CMK (cell line): ENCODE measurements around the gene CARMIL1.
"Not testable (repeated sequence)": the region's sequence is repeated elsewhere in the genome, so short reads cannot be mapped to it uniquely, and the experiment has no call there.

Experiments used
- DNase-seq: peaks from one replicate; pipeline ENCODE4 v3.0.0-alpha.2; 2010; ENCODE audit warnings: low read depth

CARMIL1 gene

DNA sequence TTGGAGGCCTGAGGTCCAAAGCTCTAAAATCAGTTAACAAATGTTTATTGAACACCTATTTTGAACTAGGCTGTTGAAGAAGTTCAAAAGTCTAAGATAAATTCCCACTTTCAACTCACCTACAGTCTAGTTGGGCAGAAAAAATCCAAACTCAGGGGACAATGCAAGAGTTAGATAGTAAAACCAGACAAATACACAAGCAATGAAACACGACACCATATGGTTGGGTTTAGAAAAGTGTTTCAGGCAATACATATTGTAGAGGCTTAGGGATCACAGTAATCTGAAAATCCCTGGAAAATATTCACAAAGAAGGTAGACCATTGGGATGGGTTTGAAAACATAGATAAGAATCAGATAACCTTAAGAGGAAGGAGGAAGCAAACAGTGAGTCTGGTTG is 1.3 kb upstream of the CARMIL1 start:
- no peak for DNase-seq

DNA sequence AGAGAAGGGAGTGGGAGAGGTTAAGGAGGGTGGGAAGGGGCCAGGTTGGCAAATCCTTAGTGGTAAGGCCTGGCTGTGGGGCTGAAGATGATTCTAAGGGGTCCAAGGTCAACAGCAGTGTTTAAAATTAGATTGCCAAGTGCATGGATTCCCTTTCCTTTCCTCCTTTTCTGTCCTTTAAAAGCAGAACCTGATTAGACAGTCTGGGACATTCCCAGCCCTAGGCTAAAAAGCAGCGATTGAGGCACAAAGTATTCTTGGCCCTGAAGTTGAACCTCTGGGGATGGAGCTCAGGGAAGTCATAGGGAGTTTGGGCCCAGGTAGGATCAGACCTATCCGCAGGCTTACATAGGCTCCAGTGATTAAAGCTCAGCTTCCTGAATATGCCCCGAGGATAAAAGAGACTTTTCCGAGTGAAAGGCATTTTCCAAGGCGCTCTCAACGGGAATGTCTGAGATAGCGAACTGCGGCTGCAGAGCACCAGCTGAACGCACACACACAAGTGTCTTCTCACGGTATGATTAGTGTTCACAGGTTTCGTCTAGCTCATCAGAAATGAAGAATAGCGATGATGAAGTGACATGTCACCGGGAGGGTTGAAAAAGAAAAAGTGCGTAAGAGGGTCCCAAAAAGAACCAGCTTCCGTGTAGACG is 787 bp upstream of the CARMIL1 start:
- DNase-seq: no peak

DNA sequence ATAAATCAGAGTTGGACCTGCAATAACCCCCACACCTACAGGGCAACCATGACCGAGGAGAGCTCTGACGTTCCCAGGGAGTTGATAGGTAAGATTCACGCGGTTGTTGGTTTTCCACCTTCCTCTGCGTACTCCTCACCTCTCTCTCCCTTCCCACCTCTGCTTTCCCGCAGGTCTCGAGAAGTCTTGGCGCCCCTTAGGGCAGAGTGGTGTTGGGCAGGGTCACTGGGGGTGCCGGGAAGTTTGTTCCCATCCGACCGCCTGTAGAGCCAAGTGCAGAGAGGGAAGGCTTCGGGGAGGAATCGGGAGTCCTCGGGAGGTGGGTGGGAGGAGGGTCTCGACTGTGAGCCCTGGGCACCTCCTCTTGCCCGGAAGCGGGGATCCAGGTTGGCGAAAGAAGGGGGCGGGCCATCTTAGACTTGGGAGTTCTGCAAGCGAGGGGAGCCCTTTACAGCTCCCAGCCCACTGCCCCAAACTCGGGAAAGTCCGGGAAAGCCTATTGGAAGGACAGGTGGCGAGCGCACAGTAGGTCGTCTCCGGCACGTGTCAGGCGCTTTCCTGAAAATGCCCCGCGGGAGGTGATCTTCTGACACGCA is 672 bp downstream of the CARMIL1 start:
- DNase-seq: no peak

DNA sequence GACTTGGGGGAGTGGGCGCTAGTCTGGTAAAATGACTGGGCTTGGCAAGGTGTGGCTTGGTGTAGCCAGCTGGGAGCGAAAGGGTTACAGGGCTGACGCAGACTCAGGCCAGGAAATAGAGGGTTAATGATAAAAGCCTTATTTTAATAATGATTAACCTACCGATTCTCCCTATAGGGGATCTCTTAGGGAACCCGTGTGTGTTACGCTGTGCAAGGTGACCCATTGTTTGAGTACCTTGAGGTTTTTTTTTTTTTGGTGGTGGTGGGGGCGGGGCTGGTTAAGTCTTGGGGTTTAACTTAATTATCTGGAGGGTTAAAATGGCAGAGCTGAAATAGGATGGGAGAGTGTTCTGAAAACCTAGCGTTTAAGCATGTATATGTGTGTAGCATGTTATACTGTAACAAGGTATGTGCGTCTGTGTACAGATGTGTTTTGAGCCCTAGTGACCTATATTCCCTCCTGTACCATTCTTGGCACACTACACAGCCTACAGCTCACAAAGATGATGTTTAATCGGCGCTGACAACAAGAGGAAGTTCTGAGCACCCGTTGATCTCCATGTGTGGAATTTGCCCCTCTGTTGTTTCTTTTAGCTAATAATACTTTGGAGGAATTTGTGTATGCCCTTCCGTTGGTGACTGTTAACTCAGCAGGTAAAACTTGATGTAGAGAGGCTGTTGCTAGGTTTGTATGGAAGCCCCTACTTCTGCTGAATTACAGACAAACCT is 1.3 kb downstream of the CARMIL1 start:
- no peak for DNase-seq

DNA sequence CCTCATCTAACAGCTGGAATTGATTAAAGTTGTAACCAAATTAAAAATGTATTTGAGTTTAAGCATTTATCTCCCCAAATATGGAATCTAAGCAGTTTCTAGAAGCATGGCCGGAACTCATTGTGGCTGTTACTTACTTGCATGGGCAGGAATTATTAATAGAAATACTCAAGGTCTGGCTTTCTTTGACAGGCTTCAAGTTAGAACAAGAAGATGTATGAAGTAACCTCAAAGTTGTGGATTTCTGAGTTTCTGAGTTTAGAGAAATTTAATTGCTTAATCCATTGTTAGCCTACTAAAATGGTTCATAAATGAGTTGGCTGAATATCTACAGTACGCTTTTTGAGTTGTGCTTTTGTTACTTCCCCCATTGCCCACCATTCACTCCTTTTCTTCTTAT is 7.7 kb downstream of the CARMIL1 start:
- no peak for DNase-seq

DNA sequence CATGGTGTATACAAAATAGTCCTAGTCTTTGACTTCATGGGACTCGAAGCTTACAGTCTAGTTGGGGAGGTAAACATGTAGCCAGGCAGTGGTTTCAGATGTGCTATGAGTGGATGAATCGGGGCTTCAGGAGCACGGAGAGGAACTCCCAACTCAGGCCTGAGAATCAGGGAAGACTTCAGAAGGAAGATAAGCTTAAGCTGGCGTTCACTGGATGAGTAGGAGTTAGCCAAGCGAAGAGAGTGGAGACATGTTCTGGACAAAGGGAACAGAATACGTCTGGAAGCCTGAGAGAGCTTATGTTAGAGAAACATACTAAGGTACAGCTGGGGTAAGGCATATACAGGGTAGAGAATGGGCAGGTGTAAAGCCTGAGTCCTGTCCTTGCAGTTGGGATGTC is 8.8 kb downstream of the CARMIL1 start:
- DNase-seq: no peak

DNA sequence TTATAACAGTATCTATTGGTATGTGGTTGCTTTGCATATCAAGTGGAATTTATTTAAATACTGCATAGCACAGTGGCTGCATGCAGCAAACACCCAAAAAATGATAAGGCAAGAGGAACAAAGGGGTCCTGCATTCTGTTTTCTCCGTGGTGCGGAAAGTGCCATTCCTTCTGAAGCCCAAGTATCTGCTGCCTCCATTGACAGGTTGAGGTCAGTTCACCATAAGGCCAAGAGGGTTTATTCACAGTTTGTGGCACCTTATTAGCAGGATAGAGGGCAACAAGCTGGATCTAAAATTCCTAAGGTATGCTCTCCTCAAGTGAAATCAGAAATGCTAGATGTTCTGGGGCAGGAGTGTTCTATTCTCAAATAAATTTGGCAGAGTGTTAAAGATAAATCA is 9.3 kb downstream of the CARMIL1 start:
- DNase-seq: no peak

DNA sequence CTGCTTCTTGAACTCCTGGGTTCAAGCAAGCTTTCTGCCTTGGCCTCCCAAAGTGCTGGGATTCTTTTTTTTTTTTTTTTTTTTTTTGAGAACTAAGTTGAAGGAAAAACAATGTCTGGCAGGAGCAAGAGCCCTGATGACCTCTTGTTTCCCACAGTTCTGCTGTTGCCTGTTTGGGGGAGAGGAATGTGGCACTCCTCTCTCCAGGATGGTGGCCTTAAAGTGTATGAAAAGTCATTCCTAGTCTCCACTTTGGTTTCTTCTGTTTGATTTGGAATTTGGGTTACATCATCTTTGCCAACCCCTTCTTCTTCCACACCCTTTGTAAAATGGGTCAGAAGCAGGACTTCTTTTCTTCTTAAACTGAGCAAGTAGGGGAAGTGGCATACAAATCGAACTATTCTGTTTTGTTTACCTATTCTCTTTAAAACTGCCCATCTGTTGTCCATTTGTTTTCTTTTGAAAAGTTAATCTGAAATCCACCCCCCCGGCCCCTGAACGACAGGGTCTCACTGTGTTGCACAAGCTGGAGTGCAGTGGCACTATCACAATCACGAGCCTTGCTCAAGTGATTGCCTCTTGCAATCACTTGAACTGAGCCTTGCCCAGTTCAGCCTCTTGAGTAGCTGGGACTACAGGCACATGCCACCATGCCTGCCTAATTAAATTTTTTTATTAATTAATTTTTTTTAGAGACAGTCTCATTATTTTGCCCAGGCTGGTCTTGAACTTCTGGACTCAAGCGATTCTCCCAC is 11.3 kb downstream of the CARMIL1 start:
- DNase-seq: no peak

DNA sequence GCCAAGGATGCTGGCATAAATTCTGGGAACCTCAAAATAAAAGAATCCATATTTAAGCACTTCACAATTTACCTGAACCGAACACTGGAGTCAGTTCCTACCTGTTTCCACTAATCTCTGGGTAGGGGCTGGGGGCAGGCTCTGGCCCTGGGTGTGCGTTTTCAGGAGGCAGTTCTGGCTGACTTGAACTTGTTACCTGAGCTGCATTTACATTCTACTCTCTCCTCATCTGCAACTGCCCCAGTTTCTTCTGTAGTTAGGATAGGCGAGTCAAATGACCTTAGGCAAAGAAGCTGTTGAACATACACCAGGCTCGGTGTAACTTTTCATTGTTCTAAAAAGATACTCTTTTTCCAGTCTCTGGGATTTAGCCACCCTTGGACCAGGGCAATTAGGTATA is 13.2 kb downstream of the CARMIL1 start:
- no peak for DNase-seq

DNA sequence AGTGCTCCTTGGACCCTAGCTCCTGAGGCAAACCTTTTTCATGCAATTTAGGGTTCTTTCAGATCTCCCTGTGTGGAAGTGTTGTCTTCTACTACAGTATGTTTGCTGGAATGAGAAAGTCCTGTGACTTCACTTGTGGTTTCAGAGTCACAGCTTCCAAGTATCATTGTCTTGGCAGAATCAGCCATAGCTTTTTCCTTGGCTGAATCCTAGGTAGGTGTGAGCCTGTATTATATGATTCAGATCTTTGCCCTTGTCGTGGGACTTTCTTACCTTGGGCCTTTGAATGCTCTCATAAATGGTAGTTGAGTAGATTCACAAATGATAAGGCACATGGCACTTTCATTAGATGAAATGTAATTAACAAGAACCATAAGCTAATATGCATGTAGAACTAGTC is 16.5 kb downstream of the CARMIL1 start:
- no peak for DNase-seq

DNA sequence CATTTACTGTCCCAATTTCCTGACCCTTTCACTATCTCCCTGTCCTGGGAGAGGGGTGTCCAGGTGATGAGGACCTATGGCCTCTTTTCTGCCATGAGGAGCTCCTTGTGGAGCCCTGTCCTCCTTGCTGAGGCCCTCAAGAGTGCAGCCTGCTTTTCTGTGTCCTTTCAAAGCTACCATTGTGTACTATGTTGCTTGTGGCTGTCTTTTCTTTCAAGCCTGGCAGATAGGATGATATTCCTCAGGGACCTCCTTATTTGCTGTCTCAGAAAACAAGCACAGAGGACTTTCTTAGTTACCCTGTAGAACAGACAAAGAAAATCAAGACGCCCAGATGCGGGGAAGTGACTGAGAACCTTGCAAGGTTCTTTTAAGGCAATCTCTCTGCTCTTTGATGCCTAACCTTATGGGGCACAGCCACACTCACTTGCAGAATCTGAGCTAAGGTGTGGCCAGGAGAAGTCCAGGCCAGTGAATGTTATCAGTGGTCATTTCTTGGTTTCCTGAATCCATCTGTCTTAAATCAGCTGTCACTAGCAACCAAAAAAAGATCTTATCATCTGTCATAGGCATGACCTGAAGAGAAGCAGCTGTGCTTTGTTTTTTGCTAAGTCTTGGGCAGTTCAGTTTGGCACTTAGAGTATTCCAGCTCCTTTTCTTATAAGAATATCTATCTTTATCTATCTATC is 17.2 kb downstream of the CARMIL1 start:
- no peak for DNase-seq

DNA sequence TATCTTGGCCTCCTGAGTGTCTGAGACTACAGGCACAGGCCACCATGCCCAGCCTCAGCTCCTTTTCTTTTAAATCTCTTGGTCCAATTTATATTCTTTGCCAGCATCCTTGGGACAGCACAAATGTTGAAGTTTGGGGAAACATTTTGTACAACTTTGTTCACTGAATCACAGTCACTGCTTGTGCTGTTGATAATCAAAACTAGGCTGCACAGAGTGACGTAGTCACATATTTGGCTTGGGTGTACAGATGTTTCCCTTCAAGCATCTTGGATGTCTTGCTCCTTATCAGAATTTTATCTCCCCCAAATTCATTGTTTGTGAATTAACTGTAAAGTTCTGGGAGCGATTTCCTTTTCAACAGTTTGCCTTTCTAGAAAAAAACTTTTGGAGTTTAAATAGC is 17.9 kb downstream of the CARMIL1 start:
- DNase-seq: no peak

DNA sequence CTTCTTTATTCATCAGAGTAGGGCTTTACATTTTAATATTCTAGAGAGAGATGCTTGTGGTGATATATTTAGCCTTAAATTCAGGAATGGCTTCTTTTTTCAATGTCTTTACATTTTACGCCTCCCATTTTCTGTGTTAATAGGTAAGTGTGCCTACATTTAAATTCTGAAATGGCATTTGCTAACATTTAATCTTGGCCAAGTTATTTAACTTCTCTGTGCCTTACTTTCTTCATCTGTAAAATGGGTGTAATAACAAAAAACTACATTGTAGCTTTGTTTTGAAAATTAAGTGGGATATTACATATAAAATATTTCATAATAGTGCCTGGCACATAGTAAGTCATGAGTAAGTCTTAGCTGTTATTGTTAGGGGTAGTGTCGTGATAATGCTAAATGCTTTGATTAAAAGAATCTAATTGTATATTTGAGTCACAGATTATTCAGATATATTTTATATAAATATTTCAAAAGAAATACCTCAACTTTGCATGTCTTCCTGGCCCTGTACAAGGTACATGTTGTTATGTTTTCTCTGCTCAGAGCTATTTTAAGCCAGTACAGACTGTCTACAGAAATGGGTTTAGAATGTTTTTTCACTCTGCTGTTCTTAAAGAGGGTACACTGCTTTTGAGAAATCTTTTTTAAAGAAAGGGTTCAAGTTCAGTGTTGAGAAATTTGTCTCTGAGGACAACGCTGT is 18.8 kb downstream of the CARMIL1 start:
- DNase-seq: no peak

DNA sequence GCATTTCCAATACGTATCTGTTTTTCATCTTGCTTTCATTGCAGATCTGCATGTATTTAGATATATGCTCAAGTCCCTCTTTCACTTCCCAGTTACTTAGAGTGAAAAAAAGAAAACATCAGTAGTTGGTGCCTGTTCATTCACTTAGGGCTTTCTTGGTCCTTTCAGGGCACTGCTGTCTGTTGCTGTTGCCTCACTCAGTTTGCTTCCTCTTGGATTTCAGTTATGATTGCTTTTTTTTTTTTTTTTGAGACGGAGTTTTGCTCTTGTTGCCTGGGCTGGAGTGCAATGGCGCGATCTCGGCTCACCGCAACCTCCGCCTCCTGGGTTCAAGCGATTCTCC is 19.3 kb downstream of the CARMIL1 start:
- DNase-seq: not testable (repeated sequence)

DNA sequence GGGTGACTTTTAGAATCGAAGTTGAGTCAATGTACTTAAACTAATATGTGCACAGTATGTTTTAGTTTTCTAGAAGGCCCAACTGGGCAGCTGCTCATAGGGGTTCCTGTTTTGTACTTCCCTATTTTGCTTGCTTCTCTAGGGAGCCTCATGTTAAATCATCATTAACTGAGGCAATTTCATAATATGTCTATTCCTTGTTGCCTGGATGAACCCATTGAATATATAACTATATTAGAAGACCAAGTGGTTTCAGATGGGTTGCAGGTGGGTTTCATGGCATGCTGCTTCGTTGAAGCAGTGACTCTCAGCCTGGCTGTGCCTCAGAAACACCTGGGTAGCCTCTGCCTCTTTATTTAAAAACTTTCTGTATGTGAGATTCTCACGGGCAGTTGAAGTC is 22.2 kb downstream of the CARMIL1 start:
- no peak for DNase-seq

DNA sequence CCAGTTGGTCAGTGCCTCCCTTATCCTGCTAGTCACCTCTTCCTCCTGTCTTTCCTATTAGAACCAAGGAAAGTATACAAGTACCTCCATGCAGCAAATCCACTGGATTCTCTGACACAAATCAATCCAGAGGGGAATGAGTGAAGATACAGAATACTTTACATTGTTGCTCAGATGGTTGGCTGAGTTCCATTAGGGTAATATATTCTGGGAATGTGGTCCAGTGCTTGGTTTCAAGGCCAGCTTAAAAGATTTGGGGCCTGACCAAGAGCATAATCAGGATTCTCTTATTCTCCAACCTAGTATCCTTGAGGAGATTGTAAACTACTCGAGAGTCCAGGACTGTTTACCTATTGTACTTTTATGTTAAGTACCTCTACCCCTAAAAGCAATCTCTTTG is 23.0 kb downstream of the CARMIL1 start:
- DNase-seq: no peak

DNA sequence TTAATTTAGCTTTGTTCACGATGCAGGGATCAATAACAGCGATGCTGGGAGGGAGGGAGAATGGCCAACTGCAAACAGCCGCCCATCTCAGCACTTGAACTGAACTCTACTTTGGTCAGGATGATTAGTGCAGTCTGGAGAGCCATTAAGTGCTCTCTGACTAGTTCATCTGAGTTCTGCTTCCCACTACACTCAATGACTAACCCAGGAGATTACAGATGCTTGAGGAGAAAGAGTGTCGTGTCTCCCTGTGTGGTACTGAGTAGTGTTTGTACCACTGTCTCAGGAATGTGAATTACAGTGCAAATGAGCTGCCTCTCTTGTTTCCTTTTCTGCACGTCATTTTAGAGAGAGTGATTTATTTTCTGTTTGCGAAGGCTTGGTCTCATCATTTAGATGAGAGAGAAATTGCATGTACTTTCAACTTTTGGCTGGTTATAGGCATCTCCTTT is 23.5 kb downstream of the CARMIL1 start:
- DNase-seq: no peak

DNA sequence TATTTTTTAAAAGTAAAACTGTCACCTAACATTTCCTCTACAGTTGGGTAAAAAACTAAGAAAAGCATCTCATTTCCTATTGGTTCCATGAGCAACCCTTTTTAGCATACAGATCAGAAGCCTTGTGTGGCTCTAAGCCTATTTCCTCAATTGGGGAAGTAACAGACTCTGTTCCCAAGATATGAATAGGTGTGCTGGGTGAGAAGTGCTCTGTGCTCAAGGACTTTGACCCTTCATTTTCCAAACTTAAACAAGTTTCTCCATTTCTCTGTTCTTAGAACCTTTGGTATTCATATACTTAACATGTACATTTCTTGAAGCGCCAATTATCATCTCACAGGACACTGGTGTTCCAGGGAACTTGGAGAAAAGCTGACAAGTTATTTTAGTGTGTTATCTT is 24.1 kb downstream of the CARMIL1 start:
- no peak for DNase-seq

DNA sequence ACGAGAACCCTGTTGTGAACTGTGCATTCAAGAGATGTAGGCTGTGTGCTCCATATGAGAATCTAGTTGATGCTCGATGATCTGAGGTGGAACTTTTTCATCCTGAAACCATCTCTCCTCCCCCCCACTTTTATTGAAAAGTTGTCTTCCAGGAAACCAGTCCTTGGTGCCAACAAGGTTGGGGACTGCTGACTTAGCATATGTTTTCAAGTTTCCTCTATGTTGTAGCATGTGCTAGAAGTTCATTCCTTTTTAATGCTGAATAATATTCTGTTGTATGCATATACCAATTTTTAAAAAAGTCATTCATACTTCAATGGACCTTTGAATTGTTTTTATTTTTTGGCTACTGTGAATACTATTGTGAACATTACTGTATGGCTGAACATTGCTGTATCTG is 27.2 kb downstream of the CARMIL1 start:
- DNase-seq: no peak

DNA sequence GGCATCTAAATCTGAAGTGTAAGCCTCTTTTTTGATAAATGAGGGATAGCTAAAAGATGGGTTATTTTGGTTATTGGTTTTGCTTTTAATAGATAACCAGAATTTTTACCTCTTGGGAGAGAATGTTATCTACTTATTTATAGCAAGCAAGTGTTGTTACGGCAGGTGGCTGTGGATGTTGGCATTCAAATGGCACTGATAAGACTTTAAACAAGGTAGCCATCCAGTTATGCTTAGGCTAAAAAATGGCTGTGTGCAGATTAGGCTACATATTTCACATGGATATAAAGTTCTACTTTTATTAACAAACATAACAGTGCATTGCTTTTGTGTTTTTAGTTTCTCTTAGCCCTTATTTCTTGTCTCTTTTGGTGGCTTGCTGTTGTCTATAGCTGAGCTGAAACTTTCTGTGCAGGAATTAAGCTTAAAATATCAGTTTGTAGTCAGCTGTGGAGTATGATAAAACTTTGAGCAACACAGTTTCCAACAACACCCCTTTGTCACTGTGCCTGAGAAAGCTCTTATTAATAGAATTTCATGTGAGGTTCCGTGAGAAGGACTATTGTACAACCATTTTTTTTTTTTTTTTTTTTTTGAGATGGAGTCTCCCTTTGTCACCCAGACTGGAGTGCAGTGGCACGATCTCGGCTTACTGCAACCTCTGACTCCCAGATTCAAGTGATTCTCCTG is 28.8 kb downstream of the CARMIL1 start:
- no peak for DNase-seq

DNA sequence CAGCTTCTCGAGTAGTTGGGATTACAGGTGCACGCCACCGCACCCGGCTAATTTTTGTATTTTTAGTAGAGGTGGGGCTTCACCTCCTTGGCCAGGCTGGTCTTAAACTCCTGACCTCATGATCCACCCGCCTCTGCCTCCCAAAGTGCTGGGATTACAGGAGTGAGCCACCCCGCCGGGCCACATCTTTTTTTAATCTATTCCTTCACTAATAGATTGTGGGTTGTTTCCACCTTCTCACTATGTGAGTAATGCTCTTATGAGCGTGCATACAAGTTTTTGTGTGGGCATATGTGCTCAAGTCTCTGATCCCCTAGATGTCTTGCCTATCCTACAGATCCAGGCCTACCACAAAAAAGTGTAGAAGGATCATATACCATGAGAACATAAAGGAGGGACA is 30.7 kb downstream of the CARMIL1 start:
- no peak for DNase-seq
